K562 (cell line): Measurements from ENCODE around the gene ANO1. TPM values are rescaled to one million over a fixed set of nuclear protein-coding genes. Genes with fewer than 3 reads are reported as not detected.
A peak's percentile ranks its signal among the peaks of the same experiment; 100 is the strongest.

ENCODE experiments used
- ATAC-seq: fragments of 200-7000 bp; cut with Tn5 transposase; 3 replicates; pipeline ENCODE4 v1.9.1; 2020; ENCODE audit warnings: moderate library complexity
- BruUV-seq: library from RNA; stranded (reverse); fragments of 400-500 nt; replicated peaks from 2 replicates; lab custom pipeline; 2021; lab: Mats Ljungman, UMichigan
- CTCF ChIA-PET: fragments of 300-600 bp; formaldehyde crosslinking; extraction: SDS; loops from one replicate; lab custom pipeline; 2021; ENCODE audit warnings: low intra/inter-chr PET ratio; lab: Yijun Ruan, JAX
- POLR2A ChIA-PET: fragments of 300-600, 350-650 bp; sonication (Branson Sonifier 250); formaldehyde crosslinking; extraction: SDS; loops from one replicate; lab custom pipeline; 2021; ENCODE audit warnings: antibody characterized with exemption, inconsistent platforms; lab: Yijun Ruan, JAX
- DNase-seq, 4 experiments: peaks; one replicate each; pipeline versions ENCODE4 v3.0.0 to v3.0.0-alpha.2; 2011 to 2018; ENCODE audit warnings: low spot score in 3 of 4, mixed read lengths in 3 of 4; ENCODE audit errors: extremely low read depth in 1 of 4
- FAIRE-seq: peaks from 2 replicates; lab custom pipeline; 2011; peaks lifted over from hg19 to GRCh38; lab: Jason Lieb, UNC
- H2AFZ ChIP-seq: 2 replicates; pipeline ENCODE4 v1.6.0; 2011; ENCODE audit warnings: low read depth, low read length, control low read depth, inconsistent platforms
- H3K27ac ChIP-seq: fragments of 200-600 bp; 3 replicates; pipeline ENCODE4 v1.8.0; 2011; ENCODE audit warnings: low read depth, mild to moderate bottlenecking, control low read depth, inconsistent platforms, low read length, moderate library complexity, mixed read lengths; ENCODE audit errors: extremely low read depth
- H3K27me3 ChIP-seq, 2 experiments: fragments of 300-600 bp in 1 of 2; 2 replicates in 1 of 2; 3 replicates in 1 of 2; pipeline versions ENCODE4 v1.6.0 to v1.8.0; 2011; ENCODE audit warnings: inconsistent platforms in 2 of 2, low read length in 2 of 2, mild to moderate bottlenecking in 1 of 2, mixed read lengths in 1 of 2, moderate library complexity in 1 of 2; ENCODE audit not compliant: control insufficient read depth in 2 of 2, insufficient read depth in 2 of 2
- H3K36me3 ChIP-seq: fragments of 300-600 bp; 3 replicates; pipeline ENCODE4 v1.8.0; 2011; ENCODE audit warnings: mild to moderate bottlenecking, low read length, inconsistent platforms; ENCODE audit not compliant: control insufficient read depth, insufficient read depth
- H3K4me1 ChIP-seq, 2 experiments: fragments of 200-600 bp in 1 of 2; replicated peaks in 1 of 2; 2 replicates in 1 of 2; 3 replicates in 1 of 2; pipeline versions ENCODE4 v1.5.1 to v1.8.0; 2011; ENCODE audit warnings: inconsistent platforms in 2 of 2, low read length in 2 of 2, mild to moderate bottlenecking in 1 of 2, mixed read lengths in 1 of 2, moderate library complexity in 1 of 2; ENCODE audit not compliant: control insufficient read depth in 2 of 2, insufficient read depth in 2 of 2
- H3K4me2 ChIP-seq: 2 replicates; pipeline ENCODE4 v1.6.1; 2011; ENCODE audit warnings: low read length, control low read depth, inconsistent platforms, mixed read lengths; ENCODE audit not compliant: insufficient read depth
- H3K4me3 ChIP-seq: fragments of 200-600 bp; sonication (generic), shearing (Covaris generic); 2 replicates; pipeline ENCODE4 v1.5.1; 2016; ENCODE audit warnings: control low read depth, inconsistent platforms
- H3K79me2 ChIP-seq: fragments of 200-600 bp; 3 replicates; pipeline ENCODE4 v1.8.0; 2011; ENCODE audit warnings: low read length, inconsistent platforms; ENCODE audit not compliant: control insufficient read depth, insufficient read depth
- H3K9ac ChIP-seq, 2 experiments: 2 replicates each; pipeline versions ENCODE4 v1.6.0 to v1.6.1; 2011; ENCODE audit warnings: low read depth in 2 of 2, low read length in 2 of 2, control low read depth in 1 of 2, inconsistent platforms in 1 of 2, mild to moderate bottlenecking in 1 of 2, mixed read lengths in 1 of 2; ENCODE audit not compliant: insufficient read depth in 1 of 2
- H3K9me1 ChIP-seq: one replicate; pipeline ENCODE4 v1.6.0; 2011; ENCODE audit warnings: inconsistent platforms, mild to moderate bottlenecking, low read length, moderate library complexity; ENCODE audit not compliant: control insufficient read depth, insufficient read depth
- H3K9me3 ChIP-seq: replicated peaks from 2 replicates; pipeline ENCODE4 v1.5.1; 2011; ENCODE audit warnings: low read depth, low read length, inconsistent platforms; ENCODE audit not compliant: control insufficient read depth, insufficient read depth
- H4K20me1 ChIP-seq: replicated peaks from 2 replicates; pipeline ENCODE4 v1.6.1; 2011; ENCODE audit warnings: low read length, inconsistent platforms, mixed read lengths; ENCODE audit not compliant: control insufficient read depth, insufficient read depth
- ELF4 ChIP-seq: fragments of 450-650 bp; formaldehyde crosslinking; IDR thresholded peaks from 2 replicates; pipeline ENCODE4 v1.4.0; 2022; ENCODE audit warnings: missing genetic modification characterization
- HDAC2 ChIP-seq: fragments of 450-650 bp; IDR thresholded peaks from 2 replicates; pipeline ENCODE4 v1.6.1; 2016; ENCODE audit warnings: mild to moderate bottlenecking
- MXI1 ChIP-seq: IDR thresholded peaks from 2 replicates; pipeline ENCODE4 v1.6.1; 2011; ENCODE audit warnings: low read depth, mild to moderate bottlenecking, improper control_type of control experiment, low read length
- NCOA6 ChIP-seq: fragments of 450-650 bp; IDR thresholded peaks from 2 replicates; pipeline ENCODE4 v1.6.1; 2017; ENCODE audit warnings: mild to moderate bottlenecking
- PRMT5 ChIP-seq: sonication (generic); formaldehyde crosslinking; IDR thresholded peaks from 2 replicates; pipeline ENCODE4 v1.5.0; 2020; ENCODE audit warnings: missing genetic modification reagents
- YY1 ChIP-seq, 3 experiments: IDR thresholded peaks; 2 replicates each; pipeline ENCODE4 v1.6.1; 2011; ENCODE audit warnings: low read length in 2 of 3, mild to moderate bottlenecking in 2 of 3, moderate library complexity in 2 of 3, borderline replicate concordance in 1 of 3, control low read depth in 1 of 3, low read depth in 1 of 3; ENCODE audit not compliant: insufficient read depth in 3 of 3, insufficient replicate concordance in 2 of 3, control insufficient read depth in 1 of 3, insufficient read length in 1 of 3; ENCODE audit errors: extremely low read depth in 1 of 3
- ZFPM2 ChIP-seq: fragments of 250-450 bp; sonication (Bioruptor Pico); IDR thresholded peaks from 2 replicates; pipeline ENCODE4 v1.5.1; 2022; ENCODE audit warnings: mild to moderate bottlenecking
- ZNF217 ChIP-seq: sonication (generic); formaldehyde crosslinking; IDR thresholded peaks from 2 replicates; pipeline ENCODE4 v1.8.0; 2022; ENCODE audit warnings: mild to moderate bottlenecking, missing genetic modification reagents
- ZNF347 ChIP-seq: fragments of 450-650 bp; formaldehyde crosslinking; IDR thresholded peaks from 2 replicates; pipeline ENCODE4 v1.4.0; 2020; ENCODE audit warnings: low read depth, mild to moderate bottlenecking, moderate library complexity
- ZNF561 ChIP-seq: fragments of 450-650 bp; formaldehyde crosslinking; conservative IDR thresholded peaks from 2 replicates; pipeline ENCODE4 v1.4.0; 2020; ENCODE audit warnings: mild to moderate bottlenecking, moderate library complexity
- ZNF699 ChIP-seq: fragments of 250-450 bp; sonication (Bioruptor Pico); IDR thresholded peaks from 2 replicates; pipeline ENCODE4 v1.8.0; 2021; ENCODE audit warnings: mild to moderate bottlenecking, moderate library complexity; ENCODE audit not compliant: insufficient replicate concordance
- ZNF76 ChIP-seq: fragments of 250-450 bp; sonication (Bioruptor Pico); IDR thresholded peaks from 2 replicates; pipeline ENCODE4 v1.4.0; 2020; ENCODE audit warnings: mild to moderate bottlenecking, moderate library complexity, borderline replicate concordance
- WGBS: fragments of 100-300 bp; shearing (Covaris generic); methylation state at CpG from one replicate; pipeline ENCODE4 v1.1.6; 2016; ENCODE audit warnings: low coverage, mixed read lengths; ENCODE audit not compliant: insufficient coverage; ENCODE audit errors: missing lambda C conversion rate; 5-methylcytosine and 5-hydroxymethylcytosine counted together
- in situ Hi-C: fragments of 300-500 bp; cut with MboI; formaldehyde crosslinking; loops from 4 replicates; pipeline ENCODE4 v1.15.0; 2018; ENCODE audit warnings: inconsistent platforms, mixed read lengths
- intact Hi-C: fragments of 100-400 bp; cut with micrococcal nuclease; formaldehyde crosslinking; loops from 2 replicates; pipeline ENCODE4 v1.14.2; 2022
- polyA plus RNA-seq, 8 experiments: library from polyadenylated mRNA; depleted of rRNA in 4 of 8; stranded (reverse) in 5 of 8; unstranded in 3 of 8; fragments of >200 nt; fragmentation: Nextera tagmentation in 2 of 8; fragmentation: Illumina TruSeq in 1 of 8; extraction: Ambion mirVana in 2 of 8; extraction: Trizol in 1 of 8; gene quantifications; 2 replicates each; pipeline versions ENCODE4 v1.2.1 to v1.2.3, GENCODE V29; 2011 to 2014; ENCODE audit warnings: inconsistent platforms in 1 of 8, missing spikeins in 1 of 8
- total RNA-seq, 7 experiments: library from RNA; depleted of rRNA in 6 of 7; stranded (reverse); fragments of >200 nt in 6 of 7; fragmentation: Illumina TruSeq in 2 of 7; extraction: Trizol in 2 of 7; gene quantifications; 2 replicates each; pipeline versions ENCODE4 v1.2.1 to v1.2.3, GENCODE V29; 2011 to 2021; ENCODE audit warnings: low replicate concordance in 1 of 7
- TF ChIP-seq, protein P1 (sequence below), 2 experiments: fragments of 450-650 bp; conservative IDR thresholded peaks; 2 replicates each; pipeline ENCODE4 v1.6.1; 2017; ENCODE audit warnings: mild to moderate bottlenecking in 2 of 2, moderate library complexity in 2 of 2

The ANO1 gene
- total and polyA plus RNA-seq, 9 of the 15 experiments (the other 6 are each of a cell fraction or from before 2014, with no cell fraction given): not detected

DNA sequence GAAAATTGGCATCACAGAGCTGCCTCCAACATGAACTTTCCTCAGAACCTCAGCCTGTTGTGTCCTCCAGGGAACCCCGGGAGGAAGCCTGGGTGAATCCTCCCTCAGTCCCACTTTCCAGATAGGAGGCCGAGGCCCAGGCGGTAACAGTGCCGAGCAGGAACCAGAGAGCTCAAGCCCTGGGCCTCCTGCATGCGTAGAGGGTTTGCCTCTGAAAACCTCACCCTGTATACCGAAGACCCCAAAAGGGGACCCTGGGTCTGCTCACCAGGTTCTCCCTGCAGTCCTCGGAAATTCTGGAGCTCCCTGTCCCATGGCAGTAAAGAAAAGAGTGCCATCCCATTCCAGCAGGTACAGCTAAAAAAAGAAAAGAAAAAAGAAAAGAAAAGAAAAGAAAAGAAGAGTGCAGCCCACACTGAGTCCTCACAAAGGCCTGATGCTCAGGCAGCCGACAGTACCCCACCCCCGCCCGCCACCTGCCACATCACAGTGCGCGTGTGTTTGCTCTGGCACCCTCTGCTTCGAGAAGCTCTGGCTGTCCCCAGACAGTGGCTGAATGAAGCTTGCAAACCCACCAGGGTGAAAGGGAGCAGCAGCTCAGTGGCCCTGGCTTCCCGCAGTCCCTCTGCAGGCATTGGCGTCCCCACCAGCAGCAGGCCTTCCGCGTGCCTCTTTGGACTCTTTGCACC lies 96.6 kb downstream of the ANO1 start:
- no TSS peak for BruUV-seq
- H3K9me3 ChIP-seq: no peaks in the 10 kb centered on the region
- H3K4me3 ChIP-seq: no peak overlapping the region
- WGBS: 40% methylated on average over 16 of the region's 17 CpGs
- TF ChIP-seq ZNF699 (CRISPR knock-in tag): no peak
- no peak for TF ChIP-seq ZFPM2 (CRISPR knock-in tag)
- no peak for TF ChIP-seq PRMT5 (CRISPR knock-in tag)
- no peak for TF ChIP-seq ZNF347 (CRISPR knock-in tag)
- no peak for TF ChIP-seq NCOA6
- no peak for TF ChIP-seq MXI1
- no peak for TF ChIP-seq ZNF561 (CRISPR knock-in tag)
- TF ChIP-seq, protein P1, sequence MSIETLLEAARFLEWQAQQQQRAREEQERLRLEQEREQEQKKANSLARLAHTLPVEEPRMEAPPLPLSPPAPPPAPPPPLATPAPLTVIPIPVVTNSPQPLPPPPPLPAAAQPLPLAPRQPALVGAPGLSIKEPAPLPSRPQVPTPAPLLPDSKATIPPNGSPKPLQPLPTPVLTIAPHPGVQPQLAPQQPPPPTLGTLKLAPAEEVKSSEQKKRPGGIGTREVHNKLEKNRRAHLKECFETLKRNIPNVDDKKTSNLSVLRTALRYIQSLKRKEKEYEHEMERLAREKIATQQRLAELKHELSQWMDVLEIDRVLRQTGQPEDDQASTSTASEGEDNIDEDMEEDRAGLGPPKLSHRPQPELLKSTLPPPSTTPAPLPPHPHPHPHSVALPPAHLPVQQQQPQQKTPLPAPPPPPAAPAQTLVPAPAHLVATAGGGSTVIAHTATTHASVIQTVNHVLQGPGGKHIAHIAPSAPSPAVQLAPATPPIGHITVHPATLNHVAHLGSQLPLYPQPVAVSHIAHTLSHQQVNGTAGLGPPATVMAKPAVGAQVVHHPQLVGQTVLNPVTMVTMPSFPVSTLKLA (conservative IDR thresholded peaks at IDR 0.05): no peak
- no peak for TF ChIP-seq YY1 (IDR thresholded peaks at IDR 0.05; ENCODE audit: borderline replicate concordance in 1 of 3, control insufficient read depth in 1 of 3, extremely low read depth in 1 of 3, insufficient read depth in 3 of 3, insufficient read length in 1 of 3, insufficient replicate concordance in 2 of 3, low read depth in 1 of 3, low read length in 2 of 3)
- no peak for TF ChIP-seq ZNF76 (CRISPR knock-in tag)
- no peak for TF ChIP-seq ZNF217 (CRISPR knock-in tag)
- no peak for TF ChIP-seq HDAC2
- TF ChIP-seq ELF4 (CRISPR knock-in tag): no peak
- peaks cover 0 to 20% of the 10 kb centered on the region in 2 experiments; a peak in 3 of 5 replicates for H3K4me1 ChIP-seq
- CTCF ChIA-PET: no interaction called here
- peaks cover 11 to 52% of the 10 kb centered on the region in 2 experiments; a peak in 3 of 5 replicates for H3K27me3 ChIP-seq
- no peaks in the 10 kb centered on the region for H3K36me3 ChIP-seq
- intact Hi-C loops (no loop called here), in situ Hi-C loops (no loop called here)
- no peak overlapping the region for H3K9ac ChIP-seq
- no peak overlapping the region for H3K4me2 ChIP-seq
- peak overlapping the region; percentile 63; the same call in 1 of the 2 replicates for H2AFZ ChIP-seq
- FAIRE-seq (no peak), ATAC-seq (no peak), DNase-seq (no peak)
- H4K20me1 ChIP-seq: peaks cover 5% of the 10 kb centered on the region; the same call in 1 of the 2 replicates
- no peaks in the 10 kb centered on the region for H3K9me1 ChIP-seq
- no peak overlapping the region for H3K27ac ChIP-seq
- POLR2A ChIA-PET: no interaction called here
- no peaks in the 10 kb centered on the region for H3K79me2 ChIP-seq
